Stimulated activated CD4-positive, alpha-beta T cell treated with anti-CD3 and anti-CD28 coated beads, Interleukin-1b, Interleukin-23, amount 100 ng/mL, for 48 hours (primary cell): ENCODE results near the gene LIPI.
"Not testable (repeated sequence)": the region's sequence is repeated elsewhere in the genome, so short reads cannot be mapped to it uniquely, and the experiment has no call there.

ENCODE experiments used
- DNase-seq: peaks from one replicate; pipeline ENCODE4 v3.0.0-alpha.2; 2020

Gene LIPI

DNA sequence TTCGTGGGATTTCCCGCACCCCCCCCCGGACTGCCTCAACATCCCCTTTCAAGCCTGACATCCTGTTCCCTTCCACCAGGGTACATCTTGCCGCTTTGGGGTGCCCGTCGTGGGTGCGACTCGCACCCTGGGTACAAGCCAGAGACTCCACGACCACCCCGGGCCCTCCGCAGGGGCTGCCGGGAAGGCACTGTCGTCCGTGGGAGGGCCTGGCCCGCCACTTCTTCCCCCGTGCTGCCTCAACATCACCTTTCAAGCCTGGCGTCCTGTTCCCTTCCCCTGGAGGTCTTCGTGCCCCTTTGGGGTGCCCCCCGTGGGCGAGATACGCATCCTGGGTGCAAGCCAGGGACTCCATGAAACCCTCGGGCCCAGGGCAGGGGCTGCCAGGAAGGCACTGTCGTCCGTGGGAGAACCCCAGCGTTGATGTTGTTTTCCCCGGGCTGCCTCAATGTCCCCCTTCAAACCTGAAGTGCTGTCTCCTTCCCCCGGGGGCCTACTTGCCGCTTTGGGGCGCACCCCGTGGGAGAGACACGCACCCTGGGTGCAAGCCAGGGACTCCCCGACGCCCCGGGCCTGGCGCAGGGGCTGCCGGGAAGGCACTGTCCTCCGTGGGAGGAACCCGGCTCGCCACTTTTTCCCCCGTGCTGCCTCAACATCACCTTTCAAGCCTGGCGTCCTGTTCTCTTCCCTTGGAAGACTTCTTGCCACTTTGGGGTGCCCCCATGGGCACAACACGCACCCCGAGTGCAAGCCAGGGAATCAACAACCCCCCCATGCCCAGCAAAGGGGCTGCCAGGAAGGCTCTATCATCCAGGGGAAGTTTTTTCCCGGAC is 138.6 kb downstream of the LIPI start:
- DNase-seq = no peak

DNA sequence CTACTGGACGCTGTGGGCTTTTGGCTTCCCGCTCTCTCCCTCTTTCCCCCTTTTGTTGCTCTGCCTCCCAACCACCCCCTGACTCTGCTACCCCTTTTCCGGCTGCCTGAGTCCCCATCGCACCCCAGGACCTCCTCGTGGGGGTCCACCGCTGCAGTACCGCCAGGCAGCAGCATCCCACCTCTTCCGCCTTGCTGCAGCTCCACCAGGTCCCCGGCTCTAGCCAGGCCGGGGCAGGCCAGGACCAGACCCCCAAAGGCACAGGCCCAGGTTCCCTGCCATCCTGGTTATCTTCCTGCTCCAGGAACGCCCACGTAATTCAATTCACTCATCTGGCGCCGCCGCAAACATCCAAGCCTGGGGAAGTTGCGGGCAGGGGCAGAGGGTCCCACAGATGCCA is 139.8 kb downstream of the LIPI start:
- no peak for DNase-seq

DNA sequence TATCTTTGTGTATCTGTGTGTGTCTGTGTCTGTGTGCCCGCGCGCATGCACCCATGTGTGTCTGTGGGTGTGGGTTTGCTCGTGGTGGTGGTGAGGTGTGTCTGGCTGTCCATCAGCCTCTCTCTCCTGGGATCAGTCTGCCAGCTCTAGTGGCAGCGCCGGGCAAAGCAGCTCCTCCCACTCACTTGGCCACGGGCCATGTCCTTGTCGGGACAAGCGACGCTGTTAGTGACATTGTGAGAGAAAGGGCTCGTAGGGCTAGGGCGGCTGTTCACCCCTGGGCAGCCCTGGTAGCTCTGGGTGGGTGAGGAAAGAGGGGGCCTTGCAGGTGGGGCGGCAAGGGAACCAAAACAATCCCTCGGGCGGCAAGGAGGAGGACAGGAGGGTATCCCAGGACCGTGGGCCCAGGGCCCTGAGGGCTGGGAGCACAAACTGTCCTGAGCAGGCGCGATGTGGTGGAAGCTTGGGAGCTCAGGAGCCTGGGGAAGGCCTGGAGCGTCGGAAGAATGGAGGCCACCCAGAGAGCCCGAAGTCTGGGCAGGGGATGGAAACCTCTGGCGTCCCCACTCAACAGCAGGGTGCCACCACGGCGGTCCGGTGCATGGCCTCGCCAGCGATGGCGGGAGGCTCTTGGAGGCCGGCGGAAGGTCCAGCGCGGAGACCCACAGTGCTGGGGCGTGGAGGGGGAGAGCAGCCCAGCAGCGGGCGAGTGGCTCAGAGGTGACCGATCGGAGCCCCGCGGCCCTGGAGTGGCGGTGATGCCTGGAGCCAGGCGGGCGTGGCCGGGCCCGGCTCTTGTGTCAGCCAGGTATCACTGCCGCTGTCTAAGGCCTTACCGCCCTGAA is 140.5 kb downstream of the LIPI start:
- DNase-seq = no peak

DNA sequence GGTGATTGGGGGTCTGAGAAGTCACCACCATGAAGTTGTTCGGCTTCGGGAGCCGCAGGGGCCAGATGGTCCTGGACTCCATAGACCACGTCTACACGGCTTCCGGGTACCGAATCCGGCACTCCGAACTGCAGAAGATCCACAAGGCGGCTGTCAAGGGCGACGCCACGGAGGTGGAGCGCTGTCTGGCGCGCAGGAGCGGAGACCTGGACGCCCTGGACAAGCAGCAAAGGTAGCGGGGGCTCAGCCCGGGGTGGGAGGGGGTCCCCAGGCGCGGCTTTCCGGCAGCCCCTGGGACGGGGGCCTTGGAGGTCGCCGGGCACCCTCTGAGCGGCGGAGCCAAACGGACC is 146.5 kb downstream of the LIPI start:
- no peak for DNase-seq

DNA sequence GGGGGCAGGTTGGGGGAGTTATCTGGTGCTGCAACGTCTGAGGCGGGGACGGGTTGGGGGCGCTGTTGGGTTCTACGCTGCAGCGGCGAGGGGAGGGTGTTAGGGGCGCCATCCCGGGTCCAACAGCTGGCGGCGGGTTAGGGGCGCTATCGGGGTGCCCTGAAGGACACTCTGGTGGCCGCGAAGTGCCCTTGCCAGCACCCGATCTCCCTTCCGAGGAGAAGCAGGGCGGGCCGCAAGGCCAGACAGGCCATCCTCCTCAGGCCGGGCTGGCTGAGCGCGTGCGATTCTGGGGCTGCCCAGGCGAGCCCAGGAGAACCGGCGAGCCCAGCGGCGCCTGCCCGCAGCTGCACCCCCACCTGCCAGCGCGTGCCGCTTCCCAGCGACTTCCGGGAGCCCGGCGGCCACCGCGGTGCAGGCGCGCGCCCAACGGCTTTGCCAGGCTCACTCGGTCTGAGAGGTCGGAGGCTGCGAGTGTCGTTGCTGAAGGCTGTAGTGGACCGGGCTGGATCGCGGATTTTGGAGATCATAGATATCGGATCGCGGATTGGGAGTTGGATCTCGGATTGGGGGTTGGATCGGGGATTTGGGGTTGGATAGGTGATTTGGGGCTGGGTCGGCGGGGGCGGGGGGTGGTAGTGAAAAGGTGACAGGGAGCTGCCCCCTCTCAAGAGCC is 147.0 kb downstream of the LIPI start:
- not testable (repeated sequence) for DNase-seq

DNA sequence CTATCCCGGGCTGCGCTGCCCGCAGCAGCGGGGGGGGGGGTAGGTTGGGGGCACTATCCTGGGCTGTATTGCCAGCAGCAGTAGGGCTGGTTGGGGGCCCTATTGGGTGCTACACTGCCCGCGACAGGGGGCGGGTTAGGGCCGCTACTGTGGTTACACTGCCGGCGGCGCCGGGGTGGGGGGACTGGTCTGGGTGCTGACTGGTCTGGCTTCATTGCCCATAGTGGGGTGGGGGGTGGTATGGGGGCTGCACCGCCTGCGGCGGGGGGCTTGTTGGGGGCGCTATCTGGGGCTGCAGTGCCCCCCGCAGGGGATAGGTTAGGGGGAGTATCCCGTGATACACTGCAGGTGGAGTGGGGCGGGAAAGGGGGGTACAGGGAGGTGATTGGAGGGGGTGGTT is 148.1 kb downstream of the LIPI start:
- DNase-seq = not testable (repeated sequence)

DNA sequence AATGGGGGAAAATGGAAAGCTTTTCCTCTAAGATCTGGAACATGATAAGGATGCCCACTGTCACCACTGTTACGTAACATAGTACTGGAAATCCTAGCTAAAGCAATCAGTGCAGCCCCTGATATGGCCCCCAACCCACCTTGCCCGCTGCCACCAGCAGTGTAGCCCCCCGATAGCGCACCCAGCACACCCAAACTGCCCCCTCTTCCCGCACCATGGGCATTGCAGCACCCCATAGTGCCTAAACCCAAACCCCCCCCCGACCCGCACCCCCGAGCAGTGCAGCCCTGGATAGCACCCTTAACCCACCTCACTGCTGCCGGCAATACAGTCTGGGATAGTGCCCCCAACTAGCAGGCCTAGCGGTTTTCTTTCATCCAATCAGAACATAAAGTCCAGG is 148.9 kb downstream of the LIPI start:
- not testable (repeated sequence) for DNase-seq

DNA sequence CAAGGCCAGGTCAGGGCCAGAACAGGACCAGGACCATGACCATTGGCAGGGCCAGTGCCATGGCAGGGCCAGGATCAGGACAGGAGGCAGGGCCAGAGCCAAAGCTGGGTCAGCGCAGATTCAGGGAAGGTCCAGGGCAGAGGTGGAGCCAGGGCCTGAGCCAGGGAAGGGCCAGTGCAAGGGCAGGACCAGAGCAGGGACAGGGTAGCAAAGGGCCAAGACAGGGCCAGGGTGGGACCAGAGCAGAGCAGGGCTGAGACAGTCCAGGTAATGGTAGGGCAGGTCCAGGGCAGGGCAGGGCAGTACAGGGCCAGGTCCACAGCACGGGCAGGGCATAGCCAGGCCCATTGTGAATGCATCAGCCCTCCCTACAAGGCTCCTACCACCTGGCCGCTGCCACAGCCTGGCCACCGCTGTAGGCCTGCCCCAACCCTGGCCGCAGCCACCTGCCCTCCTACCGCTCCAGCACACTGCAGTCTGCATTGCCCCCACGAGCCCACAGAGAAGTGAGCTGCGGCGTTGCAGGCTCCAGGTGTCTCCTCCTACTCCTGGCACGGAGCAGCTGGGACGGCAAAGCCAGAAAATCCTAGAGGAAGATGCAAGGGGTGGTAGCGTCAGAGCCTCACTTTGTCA is 151.6 kb downstream of the LIPI start:
- not testable (repeated sequence) for DNase-seq
